ENCODE data around the gene TLK2.
"Not testable (repeated sequence)": the region's sequence is repeated elsewhere in the genome, so short reads cannot be mapped to it uniquely, and the experiment has no call there.

DNA sequence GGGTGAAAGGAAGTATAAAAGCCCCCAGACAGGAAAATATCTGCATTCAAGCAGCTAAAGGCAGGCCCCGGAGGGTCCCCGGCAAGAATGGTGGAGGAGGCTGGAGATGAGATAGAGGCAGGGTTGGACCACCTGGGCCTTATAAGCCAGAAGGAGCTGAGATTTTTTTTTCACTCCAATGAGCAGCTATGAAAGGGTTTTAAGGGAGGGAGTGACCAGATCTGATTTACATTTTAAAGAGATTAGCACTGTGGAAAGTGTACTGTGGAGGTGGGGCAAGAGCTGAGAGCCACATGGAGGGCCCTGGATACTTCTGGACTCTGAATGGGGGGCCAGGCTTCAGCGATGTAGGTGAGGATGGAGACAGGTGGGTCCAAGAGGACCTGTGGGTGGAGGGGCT lies 14.2 kb upstream of the TLK2 start:
- not testable (repeated sequence) for TF ChIP-seq ZFP3 (CRISPR knock-in tag; IDR thresholded peaks at IDR 0.05); ESRRG (CRISPR knock-in tag; IDR thresholded peaks at IDR 0.05); OSR1 (CRISPR knock-in tag; IDR thresholded peaks at IDR 0.05); ZNF565 (CRISPR knock-in tag; conservative IDR thresholded peaks at IDR 0.05; ENCODE audit: low read depth); ISL1 (CRISPR knock-in tag; IDR thresholded peaks at IDR 0.05); BACH2 (CRISPR knock-in tag; IDR thresholded peaks at IDR 0.05; ENCODE audit: borderline replicate concordance); ZNF70 (CRISPR knock-in tag; IDR thresholded peaks at IDR 0.05); ARNTL (CRISPR knock-in tag; IDR thresholded peaks at IDR 0.05; ENCODE audit: borderline replicate concordance, low read depth)
- TF ChIP-seq, protein P1, sequence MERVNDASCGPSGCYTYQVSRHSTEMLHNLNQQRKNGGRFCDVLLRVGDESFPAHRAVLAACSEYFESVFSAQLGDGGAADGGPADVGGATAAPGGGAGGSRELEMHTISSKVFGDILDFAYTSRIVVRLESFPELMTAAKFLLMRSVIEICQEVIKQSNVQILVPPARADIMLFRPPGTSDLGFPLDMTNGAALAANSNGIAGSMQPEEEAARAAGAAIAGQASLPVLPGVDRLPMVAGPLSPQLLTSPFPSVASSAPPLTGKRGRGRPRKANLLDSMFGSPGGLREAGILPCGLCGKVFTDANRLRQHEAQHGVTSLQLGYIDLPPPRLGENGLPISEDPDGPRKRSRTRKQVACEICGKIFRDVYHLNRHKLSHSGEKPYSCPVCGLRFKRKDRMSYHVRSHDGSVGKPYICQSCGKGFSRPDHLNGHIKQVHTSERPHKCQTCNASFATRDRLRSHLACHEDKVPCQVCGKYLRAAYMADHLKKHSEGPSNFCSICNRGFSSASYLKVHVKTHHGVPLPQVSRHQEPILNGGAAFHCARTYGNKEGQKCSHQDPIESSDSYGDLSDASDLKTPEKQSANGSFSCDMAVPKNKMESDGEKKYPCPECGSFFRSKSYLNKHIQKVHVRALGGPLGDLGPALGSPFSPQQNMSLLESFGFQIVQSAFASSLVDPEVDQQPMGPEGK (CRISPR knock-in tag; IDR thresholded peaks at IDR 0.05; ENCODE audit: borderline replicate concordance), result not testable (repeated sequence)
